GM12878 (cell line): ENCODE measurements around the gene SNRPD1. TPM values are rescaled to one million over a fixed set of nuclear protein-coding genes. Genes with fewer than 3 reads are reported as not detected.

Experiments
- ATAC-seq: fragments of 200-7000 bp; cut with Tn5 transposase; 3 replicates; pipeline ENCODE4 v1.9.1; 2020; ENCODE audit warnings: mild to moderate bottlenecking, moderate library complexity
- BruUV-seq: library from RNA; stranded (reverse); fragments of 400-500 nt; replicated peaks from 2 replicates; lab custom pipeline; 2021; lab: Mats Ljungman, UMichigan
- CTCF ChIA-PET: fragments of 300-600 bp; sonication (Branson Sonifier 250); formaldehyde crosslinking; extraction: SDS; loops from one replicate; lab custom pipeline; 2021; ENCODE audit warnings: inconsistent platforms; lab: Yijun Ruan, JAX
- POLR2A ChIA-PET: fragments of 350-600 bp; formaldehyde crosslinking; extraction: SDS; loops from one replicate; lab custom pipeline; 2021; ENCODE audit warnings: inconsistent platforms; lab: Charles Lee
- RAD21 ChIA-PET: fragments of 300-600 bp; sonication (Branson Sonifier 250); formaldehyde crosslinking; loops from one replicate; lab custom pipeline; 2023; ENCODE audit warnings: antibody characterized with exemption; ENCODE audit not compliant: unreplicated experiment; lab: Charles Lee
- SMC1A ChIA-PET: fragments of 300-600 bp; sonication (Branson Sonifier 250); formaldehyde crosslinking; loops from one replicate; lab custom pipeline; 2023; ENCODE audit not compliant: unreplicated experiment, uncharacterized antibody; lab: Charles Lee
- DNase-seq: peaks from one replicate; pipeline ENCODE4 v3.0.0-alpha.2; 2011; ENCODE audit warnings: low read depth, low spot score
- FAIRE-seq: peaks from 3 replicates; lab custom pipeline; 2011; peaks lifted over from hg19 to GRCh38; lab: Jason Lieb, UNC
- H2AFZ ChIP-seq: 2 replicates; pipeline ENCODE4 v1.6.0; 2011; ENCODE audit warnings: low read depth, low read length, control low read depth; ENCODE audit not compliant: control insufficient read depth
- H3K27ac ChIP-seq: 2 replicates; pipeline ENCODE4 v1.5.1; 2011; ENCODE audit warnings: control low read depth; ENCODE audit not compliant: control insufficient read depth, insufficient read depth
- H3K27me3 ChIP-seq, 2 experiments: replicated peaks in 1 of 2; 2 replicates each; pipeline versions ENCODE4 v1.6.0 to v1.6.1; 2011; ENCODE audit warnings: low read length in 1 of 2; ENCODE audit not compliant: control insufficient read depth in 2 of 2, insufficient read depth in 2 of 2
- H3K36me3 ChIP-seq, 2 experiments: 2 replicates each; pipeline ENCODE4 v1.5.1; 2011; ENCODE audit warnings: low read length in 1 of 2; ENCODE audit not compliant: control insufficient read depth in 2 of 2, insufficient read depth in 2 of 2
- H3K4me1 ChIP-seq: 2 replicates; pipeline ENCODE4 v1.6.1; 2011; ENCODE audit warnings: mild to moderate bottlenecking, low read length, moderate library complexity, mixed read lengths; ENCODE audit not compliant: control insufficient read depth, insufficient read depth
- H3K4me2 ChIP-seq: 2 replicates; pipeline ENCODE4 v1.6.0; 2011; ENCODE audit warnings: control low read depth; ENCODE audit not compliant: control insufficient read depth, insufficient read depth
- H3K4me3 ChIP-seq: fragments of 200-600 bp; sonication (generic); 2 replicates; pipeline ENCODE4 v1.5.1; 2016
- H3K79me2 ChIP-seq: 2 replicates; pipeline ENCODE4 v1.6.0; 2011; ENCODE audit warnings: low read length; ENCODE audit not compliant: control insufficient read depth, insufficient read depth
- H3K9ac ChIP-seq: 2 replicates; pipeline ENCODE4 v1.8.0; 2011; ENCODE audit warnings: low read length, control low read depth, mixed read lengths; ENCODE audit not compliant: control insufficient read depth, insufficient read depth
- H3K9me3 ChIP-seq: replicated peaks from 3 replicates; pipeline ENCODE4 v1.5.1; 2011; ENCODE audit warnings: mild to moderate bottlenecking, low read length; ENCODE audit not compliant: control insufficient read depth, insufficient read depth
- H4K20me1 ChIP-seq: 2 replicates; pipeline ENCODE4 v1.6.0; 2011; ENCODE audit not compliant: control insufficient read depth, insufficient read depth
- CBX5 ChIP-seq: sonication (generic); IDR thresholded peaks from 2 replicates; pipeline ENCODE4 v1.6.1; 2016; ENCODE audit warnings: low read depth, moderate library complexity, mild to moderate bottlenecking, inconsistent platforms
- CEBPB ChIP-seq, 2 experiments: fragments of 150-350 bp in 1 of 2; IDR thresholded peaks; 2 replicates each; pipeline ENCODE4 v1.6.1; 2012 to 2014; ENCODE audit warnings: low read depth in 2 of 2, low read length in 2 of 2, borderline replicate concordance in 1 of 2, inconsistent platforms in 1 of 2
- CREB1 ChIP-seq: IDR thresholded peaks from 2 replicates; pipeline ENCODE4 v1.6.1; 2012; ENCODE audit warnings: low read depth, mild to moderate bottlenecking, inconsistent platforms
- CTCF ChIP-seq, 3 experiments: IDR thresholded peaks in 2 of 3; conservative IDR thresholded peaks in 1 of 3; 2 replicates each; pipeline ENCODE4 v1.5.1; 2011; ENCODE audit warnings: low read depth in 3 of 3, low read length in 3 of 3, mild to moderate bottlenecking in 3 of 3, control low read depth in 2 of 3, moderate library complexity in 2 of 3, inconsistent platforms in 1 of 3, mixed read lengths in 1 of 3; ENCODE audit not compliant: control insufficient read depth in 2 of 3, insufficient read depth in 1 of 3; ENCODE audit errors: extremely low read depth in 1 of 3
- CUX1 ChIP-seq: IDR thresholded peaks from 2 replicates; pipeline ENCODE4 v1.6.1; 2012; ENCODE audit warnings: improper control_type of control experiment, low read depth, low read length; ENCODE audit not compliant: insufficient replicate concordance
- NFYA ChIP-seq: IDR thresholded peaks from 2 replicates; pipeline ENCODE4 v1.6.1; 2011; ENCODE audit warnings: low read depth, mild to moderate bottlenecking, low read length, improper control_type of control experiment, borderline replicate concordance
- NR2F1 ChIP-seq: fragments of 450-650 bp; conservative IDR thresholded peaks from 2 replicates; pipeline ENCODE4 v1.6.1; 2017; ENCODE audit warnings: mild to moderate bottlenecking
- POLR2AphosphoS5 ChIP-seq: IDR thresholded peaks from 2 replicates; pipeline ENCODE4 v1.6.1; 2011; ENCODE audit warnings: mild to moderate bottlenecking, low read length, inconsistent platforms
- RUNX3 ChIP-seq: IDR thresholded peaks from 2 replicates; pipeline ENCODE4 v1.6.1; 2012; ENCODE audit warnings: low read length, inconsistent platforms
- SKIL ChIP-seq: fragments of 450-650 bp; IDR thresholded peaks from 2 replicates; pipeline ENCODE4 v1.6.1; 2017; ENCODE audit warnings: mild to moderate bottlenecking, low read depth, inconsistent platforms; ENCODE audit not compliant: poor library complexity, severe bottlenecking
- SREBF1 ChIP-seq: IDR thresholded peaks from 2 replicates; pipeline ENCODE4 v1.6.1; 2012; ENCODE audit warnings: mild to moderate bottlenecking, low read length
- TCF3 ChIP-seq: IDR thresholded peaks from 2 replicates; pipeline ENCODE4 v1.6.1; 2012; ENCODE audit warnings: low read depth, mild to moderate bottlenecking, low read length, borderline replicate concordance; ENCODE audit not compliant: insufficient read depth
- ZZZ3 ChIP-seq: IDR thresholded peaks from 2 replicates; pipeline ENCODE4 v1.6.1; 2011; ENCODE audit warnings: low read depth; ENCODE audit not compliant: control insufficient read depth, insufficient read length
- WGBS: methylation state at CpG from one replicate; pipeline ENCODE4 v1.1.6; 2016; ENCODE audit warnings: low lambda C conversion rate; ENCODE audit not compliant: insufficient replicate concordance, insufficient coverage; ENCODE audit errors: missing lambda C conversion rate; 5-methylcytosine and 5-hydroxymethylcytosine counted together
- in situ Hi-C: fragments of 300-500 bp; cut with MboI; formaldehyde crosslinking; loops from 9 replicates; pipeline ENCODE4 v1.14.3; 2018; ENCODE audit warnings: mixed read lengths
- intact Hi-C: fragments of 100-400 bp; cut with micrococcal nuclease; formaldehyde crosslinking; loops from one replicate; pipeline ENCODE4 v1.14.2; 2022; ENCODE audit not compliant: unreplicated experiment
- polyA plus RNA-seq, 11 experiments: library from polyadenylated mRNA; depleted of rRNA in 4 of 11; unstranded in 6 of 11; stranded (reverse) in 5 of 11; fragments of >200 nt; fragmentation: Nextera tagmentation in 4 of 11; fragmentation: Illumina TruSeq in 1 of 11; extraction: Ambion mirVana in 4 of 11; extraction: Trizol in 1 of 11; gene quantifications; 1 replicate in 1 of 11; 2 replicates in 10 of 11; pipeline versions ENCODE4 v1.2.1 to v1.2.3, GENCODE V29; 2011 to 2016; ENCODE audit warnings: inconsistent platforms in 2 of 11, missing spikeins in 2 of 11, low read depth in 1 of 11
- total RNA-seq, 4 experiments: library from RNA; depleted of rRNA in 3 of 4; stranded (reverse); fragments of >200 nt in 3 of 4; fragmentation: Illumina TruSeq in 1 of 4; extraction: Trizol in 1 of 4; gene quantifications; 2 replicates each; pipeline versions ENCODE4 v1.2.1 to v1.2.3, GENCODE V29; 2013 to 2021

Gene SNRPD1
- total and polyA plus RNA-seq, 10 of the 15 experiments (the other 5 are each of a cell fraction or from before 2014, with no cell fraction given), result 52.6 to 866 (median 227) TPM

- Histone ChIP-seq H3K9me3 (no peaks in the 10 kb centered on the region), H3K27me3 (no peaks in the 10 kb centered on the region), H3K4me1 (peaks cover 1% of the 10 kb centered on the region; the same call in 1 of the 2 replicates), H4K20me1 (no peaks in the 10 kb centered on the region), H3K4me3 (no peak overlapping the region), H3K9ac (no peak overlapping the region), H3K4me2 (no peak overlapping the region), H2AFZ (no peak overlapping the region), H3K36me3 (no peaks in the 10 kb centered on the region), H3K79me2 (peaks cover 51% of the 10 kb centered on the region), H3K27ac (no peak overlapping the region)
- intact Hi-C loops, result no loop called here
- FAIRE-seq (no peak), ATAC-seq (peak; percentile 96), DNase-seq (no peak)
- ChIA-PET POLR2A (interaction anchor here (0.6 to 0.7 kb wide), 3 partner anchors 97 to 1205 kb away, joined by 3 to 4 read pairs (median 3); no protein-coding TSS in a partner anchor), CTCF (interaction anchor here (0.9 kb wide), 1 partner anchor 256 kb away, joined by 4 read pairs; no protein-coding TSS in a partner anchor), RAD21 (interaction anchor here (0.6 kb wide), 1 partner anchor 260 kb away, joined by 3 read pairs; no protein-coding TSS in a partner anchor), SMC1A (interaction anchor here (0.6 to 0.7 kb wide), 2 partner anchors 155 to 261 kb away, joined by 3 read pairs; no protein-coding TSS in a partner anchor)
- WGBS, result 14% methylated on average over 3 of the region's 7 CpGs
- in situ Hi-C loops, result no loop called here
- TSS peak; percentile 10 for BruUV-seq
- no peak for TF ChIP-seq CEBPB (IDR thresholded peaks at IDR 0.05; ENCODE audit: borderline replicate concordance in 1 of 2, low read depth in 2 of 2, low read length in 2 of 2)
- TF ChIP-seq TCF3, result no peak
- TF ChIP-seq CBX5, result no peak
- no peak for TF ChIP-seq SKIL
- no peak for TF ChIP-seq NFYA
- TF ChIP-seq SREBF1, result no peak
- no peak for TF ChIP-seq ZZZ3
- TF ChIP-seq RUNX3, result peak; percentile 76
- TF ChIP-seq NR2F1, result peak; percentile 83
- TF ChIP-seq CREB1, result no peak
- TF ChIP-seq CTCF (IDR thresholded peaks at IDR 0.05 in 2 of 3, conservative IDR thresholded peaks at IDR 0.05 in 1 of 3; ENCODE audit: control insufficient read depth in 2 of 3, extremely low read depth in 1 of 3, insufficient read depth in 1 of 3, low read depth in 3 of 3, low read length in 3 of 3), result peak; percentile 38 to 43 (median 39); a peak in 5 of 6 replicates
- TF ChIP-seq CUX1, result no peak
- TF ChIP-seq POLR2AphosphoS5, result no peak
These were observed 18.4 kb upstream of the SNRPD1 start for GRCh38 chr18:21593540-21594257.
